K562 (cell line): ENCODE data around the gene CACYBP. TPM values are rescaled to one million over a fixed set of nuclear protein-coding genes. Genes with fewer than 3 reads are reported as not detected.

ENCODE experiments used
- ATF1 ChIP-seq, 2 experiments: fragments of 450-650 bp in 1 of 2; IDR thresholded peaks; 2 replicates each; pipeline ENCODE4 v1.6.1; 2016; ENCODE audit warnings: missing compliant biosample characterization in 1 of 2, missing genetic modification characterization in 1 of 2
- CEBPG ChIP-seq, 3 experiments: fragments of 200-800 bp in 1 of 3; sonication (Bioruptor generic) in 1 of 3; sonication (generic) in 1 of 3; formaldehyde crosslinking in 1 of 3; IDR thresholded peaks in 2 of 3; conservative IDR thresholded peaks in 1 of 3; 2 replicates each; pipeline versions ENCODE4 v1.6.1 to v1.8.0; 2016 to 2022; ENCODE audit warnings: missing compliant biosample characterization in 2 of 3, missing genetic modification characterization in 2 of 3, mild to moderate bottlenecking in 1 of 3, missing genetic modification reagents in 1 of 3
- CHD2 ChIP-seq: IDR thresholded peaks from 2 replicates; pipeline ENCODE4 v1.6.1; 2011; ENCODE audit warnings: low read depth, low read length
- CREB1 ChIP-seq, 2 experiments: sonication (generic) in 1 of 2; formaldehyde crosslinking in 1 of 2; IDR thresholded peaks; 2 replicates each; pipeline versions ENCODE4 v1.6.1 to v1.8.0; 2012 to 2022; ENCODE audit warnings: inconsistent platforms in 1 of 2, mild to moderate bottlenecking in 1 of 2, missing genetic modification reagents in 1 of 2, moderate library complexity in 1 of 2
- CREB5 ChIP-seq: fragments of 250-450 bp; sonication (Bioruptor Pico); IDR thresholded peaks from 2 replicates; pipeline ENCODE4 v1.5.0; 2020; ENCODE audit warnings: mild to moderate bottlenecking
- FOXK1 ChIP-seq: sonication (generic); formaldehyde crosslinking; IDR thresholded peaks from 2 replicates; pipeline ENCODE4 v1.8.0; 2022; ENCODE audit warnings: missing genetic modification reagents, mild to moderate bottlenecking, borderline replicate concordance
- JUNB ChIP-seq: fragments of 450-650 bp; formaldehyde crosslinking; conservative IDR thresholded peaks from 2 replicates; pipeline ENCODE4 v1.4.0; 2020; ENCODE audit warnings: mild to moderate bottlenecking
- MYC ChIP-seq, 2 experiments: fragments of 250-450 bp in 1 of 2; sonication (Bioruptor Pico) in 1 of 2; IDR thresholded peaks; 2 replicates each; pipeline versions ENCODE4 v1.5.1 to v1.6.1; 2012 to 2021; ENCODE audit warnings: low read depth in 2 of 2, borderline replicate concordance in 1 of 2, improper control_type of control experiment in 1 of 2, low read length in 1 of 2, mild to moderate bottlenecking in 1 of 2, moderate library complexity in 1 of 2
- NBN ChIP-seq: fragments of 450-650 bp; IDR thresholded peaks from 2 replicates; pipeline ENCODE4 v1.6.1; 2016; ENCODE audit warnings: low read depth, mild to moderate bottlenecking
- NFRKB ChIP-seq: fragments of 450-650 bp; IDR thresholded peaks from 2 replicates; pipeline ENCODE4 v1.6.1; 2016; ENCODE audit warnings: low read depth
- POLR2AphosphoS2 ChIP-seq: IDR thresholded peaks from 2 replicates; pipeline ENCODE4 v1.6.1; 2012; ENCODE audit warnings: low read length, improper control_type of control experiment
- RBBP5 ChIP-seq: fragments of 200-600 bp; sonication (generic); IDR thresholded peaks from 2 replicates; pipeline ENCODE4 v1.6.1; 2012; ENCODE audit warnings: borderline replicate concordance, mild to moderate bottlenecking, low read length, control low read depth, inconsistent platforms; ENCODE audit not compliant: insufficient read depth, poor library complexity, severe bottlenecking
- SIN3A ChIP-seq, 2 experiments: fragments of 150-350 bp in 1 of 2; IDR thresholded peaks; 2 replicates each; pipeline ENCODE4 v1.6.1; 2011 to 2016; ENCODE audit warnings: borderline replicate concordance in 2 of 2, low read depth in 2 of 2, low read length in 2 of 2, mild to moderate bottlenecking in 2 of 2, moderate library complexity in 2 of 2; ENCODE audit not compliant: control insufficient read depth in 1 of 2
- TBP ChIP-seq: optimal IDR thresholded peaks from 2 replicates; pipeline ENCODE3; 2011; ENCODE audit warnings: low read depth, low read length, improper control_type of control experiment
- YY1 ChIP-seq, 3 experiments: IDR thresholded peaks; 2 replicates each; pipeline ENCODE4 v1.6.1; 2011; ENCODE audit warnings: low read length in 2 of 3, mild to moderate bottlenecking in 2 of 3, moderate library complexity in 2 of 3, borderline replicate concordance in 1 of 3, control low read depth in 1 of 3, low read depth in 1 of 3; ENCODE audit not compliant: insufficient read depth in 3 of 3, insufficient replicate concordance in 2 of 3, control insufficient read depth in 1 of 3, insufficient read length in 1 of 3; ENCODE audit errors: extremely low read depth in 1 of 3
- ZBED1 ChIP-seq: IDR thresholded peaks from 2 replicates; pipeline ENCODE4 v1.6.1; 2014
- ZNF395 ChIP-seq: fragments of 200-800 bp; sonication (Bioruptor generic); IDR thresholded peaks from 2 replicates; pipeline ENCODE4 v1.6.1; 2017; ENCODE audit warnings: missing genetic modification characterization, missing compliant biosample characterization
- ZNF511 ChIP-seq: sonication (generic); formaldehyde crosslinking; IDR thresholded peaks from 2 replicates; pipeline ENCODE4 v1.8.0; 2022; ENCODE audit warnings: mild to moderate bottlenecking, missing genetic modification reagents
- ZNF584 ChIP-seq: fragments of 200-800 bp; sonication (Bioruptor generic); IDR thresholded peaks from 2 replicates; pipeline ENCODE4 v1.6.1; 2016; ENCODE audit warnings: low read depth, mild to moderate bottlenecking, missing genetic modification characterization, missing compliant biosample characterization
- ZNF830 ChIP-seq: fragments of 250-450 bp; sonication (Bioruptor Pico); IDR thresholded peaks from 2 replicates; pipeline ENCODE4 v1.5.0; 2021; ENCODE audit warnings: mild to moderate bottlenecking
- polyA plus RNA-seq, 8 experiments: library from polyadenylated mRNA; depleted of rRNA in 4 of 8; stranded (reverse) in 5 of 8; unstranded in 3 of 8; fragments of >200 nt; fragmentation: Nextera tagmentation in 2 of 8; fragmentation: Illumina TruSeq in 1 of 8; extraction: Ambion mirVana in 2 of 8; extraction: Trizol in 1 of 8; gene quantifications; 2 replicates each; pipeline versions ENCODE4 v1.2.1 to v1.2.3, GENCODE V29; 2011 to 2014; ENCODE audit warnings: inconsistent platforms in 1 of 8, missing spikeins in 1 of 8
- total RNA-seq, 7 experiments: library from RNA; depleted of rRNA in 6 of 7; stranded (reverse); fragments of >200 nt in 6 of 7; fragmentation: Illumina TruSeq in 2 of 7; extraction: Trizol in 2 of 7; gene quantifications; 2 replicates each; pipeline versions ENCODE4 v1.2.1 to v1.2.3, GENCODE V29; 2011 to 2021; ENCODE audit warnings: low replicate concordance in 1 of 7
- TF ChIP-seq, protein P1 (sequence below): fragments of 250-450 bp; sonication (Bioruptor Pico); IDR thresholded peaks from 2 replicates; pipeline ENCODE4 v1.8.0; 2021; ENCODE audit warnings: borderline replicate concordance, mild to moderate bottlenecking, moderate library complexity; ENCODE audit not compliant: poor library complexity, severe bottlenecking

The CACYBP gene
- total and polyA plus RNA-seq, 9 of the 15 experiments (the other 6 are each of a cell fraction or from before 2014, with no cell fraction given) = 147 to 1,576 (median 488) TPM

- TF ChIP-seq ZNF511 (CRISPR knock-in tag) (peak; percentile 84), ZBED1 (peak; percentile 78), TBP (peak; percentile 94), NFRKB (peak; percentile 100), CEBPG (CRISPR knock-in tag; IDR thresholded peaks at IDR 0.05) (peak; percentile 77), CEBPG (tag; conservative IDR thresholded peaks at IDR 0.05 in 1 of 2, IDR thresholded peaks at IDR 0.05 in 1 of 2) (peak in 1 of 2 experiments; percentile 6; a peak in 1 of 4 replicates), SIN3A (IDR thresholded peaks at IDR 0.05; ENCODE audit: borderline replicate concordance in 2 of 2, control insufficient read depth in 1 of 2, low read depth in 2 of 2, low read length in 2 of 2) (peak in 1 of 2 experiments; percentile 85; a peak in 2 of 4 replicates), ZNF584 (CRISPR knock-in tag) (peak; percentile 70; the same call in 1 of the 2 replicates), CREB1 (IDR thresholded peaks at IDR 0.05) (peak; percentile 99), CREB1 (CRISPR knock-in tag; IDR thresholded peaks at IDR 0.05) (peak; percentile 97), ZNF395 (CRISPR knock-in tag) (peak; percentile 21; the same call in 1 of the 2 replicates), YY1 (IDR thresholded peaks at IDR 0.05; ENCODE audit: borderline replicate concordance in 1 of 3, control insufficient read depth in 1 of 3, extremely low read depth in 1 of 3, insufficient read depth in 3 of 3, insufficient read length in 1 of 3, insufficient replicate concordance in 2 of 3, low read depth in 1 of 3, low read length in 2 of 3) (peak; percentile 84 to 97 (median 96)), CREB5 (no peak), RBBP5 (no peak), MYC (IDR thresholded peaks at IDR 0.05; ENCODE audit: low read depth, low read length) (peak; percentile 96), MYC (CRISPR knock-in tag; IDR thresholded peaks at IDR 0.05; ENCODE audit: borderline replicate concordance, low read depth) (peak; percentile 96), JUNB (CRISPR knock-in tag) (no peak), POLR2AphosphoS2 (peak; percentile 92), NBN (peak; percentile 99), CHD2 (peak; percentile 95), FOXK1 (CRISPR knock-in tag) (peak; percentile 16), ZNF830 (CRISPR knock-in tag) (peak; percentile 91), ATF1 (CRISPR knock-in tag; IDR thresholded peaks at IDR 0.05) (peak; percentile 89; the same call in 1 of the 2 replicates), ATF1 (tag; IDR thresholded peaks at IDR 0.05) (peak; percentile 100)
- TF ChIP-seq, protein P1, sequence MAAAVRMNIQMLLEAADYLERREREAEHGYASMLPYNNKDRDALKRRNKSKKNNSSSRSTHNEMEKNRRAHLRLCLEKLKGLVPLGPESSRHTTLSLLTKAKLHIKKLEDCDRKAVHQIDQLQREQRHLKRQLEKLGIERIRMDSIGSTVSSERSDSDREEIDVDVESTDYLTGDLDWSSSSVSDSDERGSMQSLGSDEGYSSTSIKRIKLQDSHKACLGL (CRISPR knock-in tag) = peak; percentile 18
Measured at GRCh38 chr1:174999216-174999935, 371 bp upstream of the CACYBP start (continued).
